Activated T-cell treated with anti-CD3 and anti-CD28 coated beads, Interleukin-2, amount 50 U/mL, for 4 hours (primary cell): ENCODE results near the gene TUT4. TPM values are rescaled to one million over a fixed set of nuclear protein-coding genes. Genes with fewer than 3 reads are reported as not detected.
A peak's percentile ranks its signal among the peaks of the same experiment; 100 is the strongest.

ENCODE experiments used
- ATAC-seq, 2 donors: fragments of 200-7000 bp; cut with Tn5 transposase; one replicate each; pipeline ENCODE4 v1.10.0; 2021
- DNase-seq: peaks from one replicate; pipeline ENCODE4 v3.0.0-alpha.2; 2020
- H3K27me3 Mint-ChIP-seq: one replicate; pipeline ENCODE4 v1.8.0; 2021; ENCODE audit warnings: low read depth, mixed read lengths
- H3K36me3 Mint-ChIP-seq: one replicate; pipeline ENCODE4 v1.8.0; 2022; ENCODE audit warnings: mixed read lengths; ENCODE audit not compliant: insufficient read depth
- H3K4me1 Mint-ChIP-seq: one replicate; pipeline ENCODE4 v1.8.0; 2021; ENCODE audit warnings: low read depth, mixed read lengths
- H3K4me3 Mint-ChIP-seq: one replicate; pipeline ENCODE4 v1.8.0; 2021; ENCODE audit warnings: mild to moderate bottlenecking, moderate library complexity, mixed read lengths
- H3K9me3 Mint-ChIP-seq: one replicate; pipeline ENCODE4 v1.8.0; 2021; ENCODE audit warnings: mixed read lengths
- total RNA-seq, 3 donors: library from RNA; stranded (reverse); gene quantifications; one replicate each; pipeline ENCODE4 v1.2.1, GENCODE V29; 2021

TUT4 gene
- total RNA-seq, 3 donors from 2014 or later: 36.7 to 37.7 (median 36.8) TPM

DNA sequence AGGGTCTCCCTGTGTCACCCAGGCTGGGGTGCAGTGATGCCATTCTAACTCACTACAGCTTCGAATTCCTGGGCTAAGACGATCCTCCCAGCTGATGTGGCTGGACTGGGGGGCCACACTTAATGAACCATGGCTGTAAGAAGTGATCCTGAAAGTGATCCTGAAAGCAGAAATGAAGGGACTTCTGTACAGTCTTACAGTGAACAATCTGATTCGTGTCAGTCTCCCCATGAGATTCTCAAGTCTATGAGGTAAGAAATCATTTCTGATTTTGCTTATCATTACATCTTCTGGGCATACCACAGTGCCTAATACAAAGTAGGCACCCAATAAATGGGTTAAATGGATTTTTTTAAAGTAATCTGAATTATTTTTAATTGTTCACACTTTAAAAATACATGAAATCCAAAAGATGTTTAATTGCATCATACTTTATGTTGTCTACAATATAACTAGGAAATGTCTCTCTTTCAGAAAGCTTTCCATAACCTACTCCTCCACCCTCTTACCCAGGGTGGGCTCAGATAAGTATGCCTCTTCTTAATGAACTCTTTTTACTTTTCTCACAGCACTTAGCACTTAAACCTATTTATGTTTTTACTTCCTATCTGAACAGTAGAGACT, 21.5 kb downstream of the TUT4 start:
- Mint-ChIP-seq H3K4me1 (peaks cover 48% of the 10 kb centered on the region), H3K4me3 (no peak overlapping the region), H3K27me3 (no peaks in the 10 kb centered on the region), H3K36me3 (peaks cover 19% of the 10 kb centered on the region), H3K9me3 (peaks cover 9% of the 10 kb centered on the region)
- DNase-seq (no peak), ATAC-seq (no peak)

DNA sequence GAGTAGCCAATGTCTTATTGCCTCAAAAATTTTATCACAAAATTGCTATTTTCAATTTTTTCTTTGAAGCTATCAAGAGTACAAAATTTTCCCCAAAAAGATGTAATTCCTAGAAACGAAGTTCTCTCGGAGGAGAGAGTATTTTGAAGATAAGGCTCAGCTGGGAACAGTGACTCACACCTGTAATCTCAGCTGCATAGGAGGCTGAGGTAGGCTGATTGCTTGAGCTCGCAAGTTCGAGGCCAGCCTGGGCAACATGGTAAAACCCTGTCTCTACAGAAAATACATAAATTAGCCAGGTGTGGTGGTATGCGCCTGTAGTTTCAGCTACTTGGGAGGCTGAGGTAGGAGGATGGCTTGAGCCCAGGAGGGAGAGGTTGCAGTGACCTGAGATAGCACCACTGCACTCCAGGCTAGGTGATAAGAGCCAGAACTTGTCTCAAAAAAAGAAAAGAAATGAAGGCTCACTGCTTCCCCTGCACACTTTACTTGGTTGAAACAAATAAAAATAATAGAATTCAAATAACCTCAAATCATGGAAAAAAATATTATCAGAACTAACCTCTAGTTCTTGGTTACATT, 22.2 kb downstream of the TUT4 start:
- DNase-seq (no peak), ATAC-seq (no peak)
- peaks cover 43% of the 10 kb centered on the region for H3K4me1 Mint-ChIP-seq
- H3K4me3 Mint-ChIP-seq: no peak overlapping the region
- H3K27me3 Mint-ChIP-seq: no peaks in the 10 kb centered on the region
- peaks cover 9% of the 10 kb centered on the region for H3K9me3 Mint-ChIP-seq
- peaks cover 20% of the 10 kb centered on the region for H3K36me3 Mint-ChIP-seq

DNA sequence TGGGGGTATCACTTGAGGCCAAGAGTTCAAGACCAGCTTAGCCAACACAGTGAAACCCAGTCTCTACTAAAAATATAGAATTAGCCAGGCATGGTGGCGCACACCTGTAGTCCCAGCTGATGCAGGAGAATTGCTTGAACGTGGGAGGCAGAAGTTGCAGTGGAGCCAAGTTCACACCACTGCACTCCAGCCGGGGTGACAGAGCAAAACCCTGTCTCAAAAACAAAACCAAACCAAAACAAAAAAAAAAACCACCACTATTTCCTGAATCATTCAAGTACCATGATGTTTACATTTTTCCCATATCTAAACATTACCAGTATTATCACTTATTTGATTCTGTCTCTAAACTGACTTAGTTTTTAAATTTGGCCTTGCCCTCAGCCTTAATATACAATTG, 29.5 kb downstream of the TUT4 start:
- ATAC-seq: peak in 1 of 2 donors; percentile 10
- no peaks in the 10 kb centered on the region for H3K9me3 Mint-ChIP-seq
- H3K36me3 Mint-ChIP-seq: peaks cover 22% of the 10 kb centered on the region
- H3K27me3 Mint-ChIP-seq: no peaks in the 10 kb centered on the region
- H3K4me3 Mint-ChIP-seq: no peak overlapping the region
- peaks cover 30% of the 10 kb centered on the region for H3K4me1 Mint-ChIP-seq
- no peak for DNase-seq

DNA sequence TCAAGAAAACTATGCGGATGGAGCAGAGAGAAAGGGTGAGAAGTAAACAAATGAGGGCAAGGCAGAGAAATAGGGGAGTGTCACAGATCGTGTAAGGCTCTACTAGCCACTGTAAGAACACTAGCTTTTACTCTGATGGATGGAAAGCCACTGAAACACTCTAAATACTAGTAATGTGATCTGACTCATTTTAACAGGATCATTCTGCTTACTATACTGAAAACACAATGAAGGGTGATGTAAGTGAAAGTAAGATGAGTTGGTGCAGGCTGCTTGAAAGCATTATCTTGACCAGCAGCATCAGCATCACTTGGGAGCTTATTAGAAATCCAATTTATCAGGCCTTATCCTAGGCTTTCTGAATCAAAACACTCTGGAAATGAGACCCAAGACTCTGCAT, 32.7 kb downstream of the TUT4 start:
- H3K4me3 Mint-ChIP-seq: no peak overlapping the region
- peaks cover 33% of the 10 kb centered on the region for H3K4me1 Mint-ChIP-seq
- no peak for DNase-seq
- ATAC-seq: peak; percentile 82 to 93
- peaks cover 19% of the 10 kb centered on the region for H3K36me3 Mint-ChIP-seq
- H3K9me3 Mint-ChIP-seq: no peaks in the 10 kb centered on the region
- no peaks in the 10 kb centered on the region for H3K27me3 Mint-ChIP-seq

DNA sequence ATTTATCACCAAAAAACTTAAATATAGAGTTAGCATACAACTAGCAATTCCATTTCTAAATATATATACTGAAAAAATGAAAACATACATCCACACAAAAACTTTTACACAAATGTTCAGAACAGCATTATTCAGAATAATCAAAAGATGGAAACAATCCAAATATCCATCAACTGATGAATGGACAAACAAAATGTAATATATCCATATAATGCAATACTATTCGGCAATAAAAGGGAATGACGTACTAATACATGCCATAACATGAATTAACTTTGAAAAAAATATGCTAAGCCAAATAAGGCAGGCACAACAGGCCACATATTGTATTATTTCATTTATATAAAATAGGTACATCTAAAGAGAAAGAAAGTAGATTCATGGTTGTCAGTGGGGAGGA, 33.9 kb downstream of the TUT4 start:
- H3K27me3 Mint-ChIP-seq: no peaks in the 10 kb centered on the region
- no peak overlapping the region for H3K4me3 Mint-ChIP-seq
- peaks cover 23% of the 10 kb centered on the region for H3K4me1 Mint-ChIP-seq
- no peaks in the 10 kb centered on the region for H3K9me3 Mint-ChIP-seq
- DNase-seq: no peak
- H3K36me3 Mint-ChIP-seq: peaks cover 17% of the 10 kb centered on the region
- ATAC-seq: no peak

DNA sequence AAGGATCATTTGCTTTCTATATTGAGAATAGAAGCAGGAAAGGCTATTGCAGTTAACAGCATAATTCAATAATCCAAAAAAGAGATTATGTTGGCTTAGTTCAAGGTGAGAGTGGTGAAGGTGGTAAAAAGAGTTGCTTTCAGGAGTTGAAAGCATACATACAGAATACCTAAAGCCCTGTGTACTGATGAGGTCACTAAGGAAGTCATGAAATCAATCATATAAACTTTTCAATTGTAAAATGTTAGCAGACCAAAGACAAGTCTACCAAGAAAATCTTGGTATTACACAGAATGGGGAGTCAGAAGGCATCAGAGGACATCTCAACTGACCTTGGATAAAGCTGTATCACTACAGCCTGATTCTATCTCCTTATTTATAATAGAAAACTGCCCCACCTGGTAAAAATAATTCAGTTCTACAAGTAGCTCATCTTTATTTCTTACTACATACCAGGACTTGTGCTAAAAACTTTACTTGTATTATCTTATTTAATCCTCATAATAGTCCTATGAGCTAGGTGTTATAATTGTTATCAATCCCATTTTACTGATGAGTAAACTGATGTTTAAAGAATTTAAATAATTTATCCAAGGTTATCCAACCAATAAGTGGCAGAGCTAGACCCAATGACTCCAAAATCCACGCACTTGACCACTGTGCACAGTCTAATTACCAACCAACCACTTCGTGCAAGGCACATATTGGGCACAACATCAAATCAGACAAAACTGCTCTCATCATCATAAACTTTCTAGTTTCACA, 40.9 kb downstream of the TUT4 start:
- Mint-ChIP-seq H3K27me3 (no peaks in the 10 kb centered on the region), H3K9me3 (no peaks in the 10 kb centered on the region), H3K4me3 (no peak overlapping the region), H3K36me3 (peaks cover 33% of the 10 kb centered on the region), H3K4me1 (no peaks in the 10 kb centered on the region)
- DNase-seq (no peak), ATAC-seq (peak in 1 of 2 donors; percentile 38)

DNA sequence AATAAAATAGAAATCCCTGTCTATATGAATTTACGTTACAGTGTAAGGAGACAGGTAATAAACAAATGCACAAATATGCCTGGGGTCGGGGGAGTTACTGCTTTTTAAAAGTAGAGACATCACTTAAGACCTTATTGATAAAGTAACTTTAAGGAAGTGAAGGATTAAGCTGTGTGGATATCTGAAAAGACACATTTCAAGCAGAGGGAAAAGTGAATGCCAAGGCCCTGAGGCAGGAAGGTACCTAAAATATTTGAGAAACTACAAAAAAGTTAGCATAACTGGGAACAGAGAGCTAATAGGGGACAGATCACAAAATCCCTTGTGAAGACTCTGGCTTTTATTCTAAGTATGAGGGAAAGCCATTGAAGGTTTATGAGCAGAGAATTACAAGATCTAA, 41.5 kb downstream of the TUT4 start:
- ATAC-seq (no peak), DNase-seq (no peak)
- Mint-ChIP-seq H3K4me3 (no peak overlapping the region), H3K27me3 (no peaks in the 10 kb centered on the region), H3K9me3 (no peaks in the 10 kb centered on the region), H3K36me3 (peaks cover 38% of the 10 kb centered on the region), H3K4me1 (no peaks in the 10 kb centered on the region)

DNA sequence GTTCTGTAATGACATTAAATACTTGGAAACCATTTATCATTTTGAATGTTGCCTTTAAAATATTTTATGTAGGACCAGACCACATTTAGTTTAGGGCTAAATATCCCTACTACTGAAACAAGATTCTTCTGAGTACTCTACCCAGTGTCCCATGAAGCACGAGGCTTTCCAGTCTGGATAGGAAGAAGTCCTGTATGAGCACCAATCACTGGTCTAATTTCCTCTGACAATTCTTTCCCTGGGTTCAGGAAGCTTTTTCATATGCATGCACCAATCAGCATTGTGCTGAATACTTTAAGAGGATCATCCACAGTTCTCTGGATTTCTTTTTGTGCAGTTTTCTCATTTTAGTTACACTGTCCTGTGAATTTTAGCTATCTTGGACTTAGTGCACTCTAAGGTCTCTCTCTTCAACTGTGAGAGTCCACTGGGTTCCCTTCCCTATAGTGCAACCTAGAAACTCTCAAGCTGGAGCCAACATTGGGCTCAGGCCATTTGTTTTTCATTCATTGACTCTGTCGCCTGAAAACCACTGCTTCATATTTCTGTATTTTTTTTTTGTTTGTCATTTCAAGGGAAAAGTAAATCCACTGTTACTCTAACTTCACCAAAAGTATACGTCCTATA, 45.9 kb downstream of the TUT4 start:
- no peak for ATAC-seq
- H3K27me3 Mint-ChIP-seq: no peaks in the 10 kb centered on the region
- no peak for DNase-seq
- peaks cover 40% of the 10 kb centered on the region for H3K36me3 Mint-ChIP-seq
- H3K4me3 Mint-ChIP-seq: no peak overlapping the region
- H3K4me1 Mint-ChIP-seq: peaks cover 8% of the 10 kb centered on the region
- no peaks in the 10 kb centered on the region for H3K9me3 Mint-ChIP-seq

DNA sequence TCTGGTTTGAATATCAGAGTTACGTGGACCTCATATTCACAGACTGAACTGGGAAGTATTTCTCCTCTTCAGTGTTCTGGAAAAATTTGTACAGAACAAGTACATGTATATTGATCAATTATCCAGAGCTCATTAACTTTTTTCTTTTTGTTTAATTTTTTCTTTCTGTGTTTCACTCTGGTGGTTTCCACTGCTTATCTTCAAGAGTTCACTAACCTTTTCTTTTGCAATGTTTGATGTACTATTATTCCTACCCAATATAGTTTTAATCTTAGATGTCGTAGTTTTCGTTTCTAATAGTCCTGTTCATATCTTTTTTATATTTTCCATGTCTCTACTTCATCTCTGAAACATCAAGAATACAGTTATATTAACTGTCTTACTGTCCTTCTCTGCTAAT, 46.5 kb downstream of the TUT4 start:
- Mint-ChIP-seq H3K36me3 (peaks cover 36% of the 10 kb centered on the region), H3K27me3 (no peaks in the 10 kb centered on the region), H3K4me1 (peaks cover 8% of the 10 kb centered on the region), H3K4me3 (no peak overlapping the region), H3K9me3 (no peaks in the 10 kb centered on the region)
- ATAC-seq: no peak
- DNase-seq: no peak

DNA sequence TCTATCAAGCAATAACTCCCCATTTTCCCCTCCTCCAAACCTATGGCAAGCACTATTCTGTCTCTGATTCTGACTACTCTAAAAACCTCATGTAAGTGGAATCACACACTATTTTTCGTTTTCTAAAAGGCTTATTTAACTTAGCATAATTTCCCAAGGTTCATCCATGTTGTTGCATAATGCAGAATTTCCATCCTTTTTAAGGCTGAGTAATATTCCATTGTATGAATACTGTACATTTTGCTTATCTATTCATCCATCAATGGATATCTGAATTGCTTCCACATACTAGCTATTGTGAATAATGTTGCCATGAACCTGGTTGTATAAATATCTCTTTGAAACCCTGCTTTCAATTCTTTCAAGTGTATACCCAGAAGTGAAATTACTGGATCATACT, 48.2 kb downstream of the TUT4 start:
- Mint-ChIP-seq H3K4me3 (no peak overlapping the region), H3K4me1 (peaks cover 8% of the 10 kb centered on the region), H3K36me3 (peaks cover 33% of the 10 kb centered on the region), H3K27me3 (no peaks in the 10 kb centered on the region), H3K9me3 (no peaks in the 10 kb centered on the region)
- DNase-seq (no peak), ATAC-seq (no peak)

DNA sequence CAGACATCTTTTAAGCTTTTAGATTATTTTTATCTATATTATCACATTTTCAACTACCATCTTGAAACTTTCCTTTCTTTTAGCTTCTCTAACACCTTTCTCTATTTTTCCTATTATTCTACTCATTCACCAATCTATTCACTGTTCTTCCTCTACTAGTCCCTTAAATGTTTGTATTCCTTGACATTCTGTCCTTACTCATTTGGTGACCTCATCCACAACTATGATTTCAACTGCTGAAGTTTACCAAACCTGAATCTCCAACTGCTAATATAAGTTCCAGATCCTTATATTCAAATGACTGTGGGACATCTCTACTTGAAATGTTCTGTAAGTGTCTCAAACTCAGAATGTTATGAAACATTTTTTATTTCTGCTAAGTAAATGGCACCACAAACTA, 49.2 kb downstream of the TUT4 start:
- DNase-seq (no peak), ATAC-seq (no peak)
- no peak overlapping the region for H3K4me3 Mint-ChIP-seq
- H3K27me3 Mint-ChIP-seq: no peaks in the 10 kb centered on the region
- H3K4me1 Mint-ChIP-seq: peaks cover 8% of the 10 kb centered on the region
- H3K9me3 Mint-ChIP-seq: no peaks in the 10 kb centered on the region
- H3K36me3 Mint-ChIP-seq: peaks cover 27% of the 10 kb centered on the region

DNA sequence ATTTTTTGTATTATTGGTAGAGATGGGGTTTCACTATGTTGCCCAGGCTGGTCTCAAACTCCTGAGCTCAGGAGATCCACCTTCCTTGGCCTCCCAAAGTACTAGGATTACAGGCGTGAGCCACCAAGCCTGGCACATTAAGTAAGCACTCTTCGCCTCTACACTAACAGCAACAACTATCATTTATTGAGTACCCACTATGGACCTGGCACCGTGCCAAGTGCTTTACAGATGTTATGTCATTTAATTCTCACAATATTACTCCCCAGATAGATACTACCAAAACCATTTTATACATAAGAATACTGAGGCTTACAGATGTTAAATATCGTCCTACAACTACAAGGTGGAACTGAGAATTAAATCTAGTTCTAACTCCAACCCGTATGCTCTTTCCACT, 50.1 kb downstream of the TUT4 start:
- Mint-ChIP-seq H3K4me1 (peaks cover 8% of the 10 kb centered on the region), H3K27me3 (no peaks in the 10 kb centered on the region), H3K4me3 (no peak overlapping the region), H3K36me3 (peaks cover 24% of the 10 kb centered on the region), H3K9me3 (no peaks in the 10 kb centered on the region)
- ATAC-seq: no peak
- DNase-seq: no peak

DNA sequence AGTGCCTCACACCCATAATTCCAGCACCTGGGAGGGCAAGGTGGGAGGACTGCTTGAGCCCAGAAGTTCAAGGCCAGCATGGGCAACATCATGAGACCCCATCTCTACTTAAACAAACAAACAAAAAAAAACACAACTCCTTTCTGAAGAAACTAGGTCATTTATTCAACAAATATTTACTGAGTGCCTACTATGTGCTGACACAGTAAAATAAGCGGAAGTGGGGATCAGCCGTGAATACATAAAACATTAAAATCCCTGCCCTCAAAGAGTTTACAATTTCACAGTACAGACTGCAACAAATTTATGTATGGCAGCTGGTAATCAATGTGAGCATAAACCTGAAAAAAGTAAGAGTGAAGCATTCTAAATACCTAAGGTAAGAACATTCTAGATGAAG, 65.3 kb downstream of the TUT4 start:
- no peaks in the 10 kb centered on the region for H3K27me3 Mint-ChIP-seq
- H3K4me3 Mint-ChIP-seq: no peak overlapping the region
- H3K4me1 Mint-ChIP-seq: peaks cover 2% of the 10 kb centered on the region
- peaks cover 17% of the 10 kb centered on the region for H3K36me3 Mint-ChIP-seq
- DNase-seq (no peak), ATAC-seq (no peak)
- no peaks in the 10 kb centered on the region for H3K9me3 Mint-ChIP-seq

DNA sequence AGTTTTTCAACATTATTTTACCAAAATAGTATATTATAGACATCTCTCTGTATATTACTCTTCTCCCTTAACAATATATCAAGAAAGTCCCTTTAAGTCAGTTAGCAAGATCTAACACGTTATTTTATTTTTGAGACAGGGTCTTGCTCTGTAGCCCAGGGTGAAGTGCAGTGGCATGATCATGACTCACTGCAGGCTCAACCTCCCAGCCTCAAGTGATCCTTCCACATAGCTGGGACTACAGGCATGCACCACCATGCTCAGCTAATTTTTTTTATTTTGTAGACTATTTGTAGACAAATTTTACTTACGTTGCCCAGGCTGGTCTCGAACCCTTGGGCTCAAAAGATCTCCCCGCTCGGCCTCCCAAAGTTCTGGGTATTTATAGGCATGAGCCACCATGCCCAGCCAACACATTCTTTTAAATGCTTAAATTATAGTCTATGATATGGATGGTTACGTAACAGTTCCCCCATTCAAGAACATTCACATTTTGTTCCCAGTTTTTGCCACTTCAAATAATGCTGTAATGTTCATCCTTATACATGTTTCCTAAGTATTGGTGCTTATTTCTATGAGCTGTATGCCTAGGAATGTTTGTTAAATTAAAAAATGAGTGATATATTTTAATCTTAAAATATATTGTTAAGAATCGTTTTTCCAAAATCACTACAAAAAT, 70.4 kb downstream of the TUT4 start:
- DNase-seq (no peak), ATAC-seq (no peak)
- no peaks in the 10 kb centered on the region for H3K9me3 Mint-ChIP-seq
- H3K36me3 Mint-ChIP-seq: peaks cover 16% of the 10 kb centered on the region
- no peaks in the 10 kb centered on the region for H3K27me3 Mint-ChIP-seq
- peaks cover under 1% of the 10 kb centered on the region for H3K4me1 Mint-ChIP-seq
- H3K4me3 Mint-ChIP-seq: no peak overlapping the region
